ENCODE data around the gene PIK3AP1. TPM values are rescaled to one million over a fixed set of nuclear protein-coding genes. Genes with fewer than 3 reads are reported as not detected.
A peak's percentile ranks its signal among the peaks of the same experiment; 100 is the strongest.

PIK3AP1 gene
- total and polyA plus RNA-seq, 4 experiments from 2014 or later, result 1.1 to 2.6 (median 1.5) TPM

DNA sequence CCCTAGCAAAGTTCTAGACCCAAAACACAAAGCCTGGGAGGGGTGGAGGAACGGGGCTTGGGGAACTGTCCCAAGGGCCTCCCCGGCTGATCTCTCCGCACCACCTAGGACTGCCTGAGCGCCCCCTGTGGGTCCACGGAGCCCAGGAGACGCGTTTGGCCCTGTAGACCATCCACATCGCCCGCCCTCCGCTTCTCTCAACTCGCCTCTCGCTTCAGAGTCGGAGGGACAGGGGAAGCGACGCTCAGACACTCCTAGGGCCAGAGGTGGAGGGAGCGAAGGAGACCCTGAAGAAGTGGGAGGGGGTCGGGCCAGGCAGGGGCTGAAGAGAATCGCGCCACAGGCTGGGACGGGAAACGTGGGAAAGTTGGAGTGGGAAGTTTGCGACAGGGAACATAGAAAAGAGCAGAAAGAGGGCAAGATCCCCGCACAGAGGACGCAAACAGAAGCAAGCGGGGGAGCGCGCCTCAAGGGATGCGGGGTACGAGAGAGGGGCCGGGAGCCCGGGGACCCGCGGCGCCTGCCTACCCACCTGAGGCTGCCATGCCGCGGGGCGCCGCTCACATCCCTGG is 378 bp downstream of the PIK3AP1 start:
- intact Hi-C loops (cut with micrococcal nuclease), result loop anchor here (2.0 to 5.0 kb wide), 3 partner anchors 78 to 135 kb away; no protein-coding TSS in a partner anchor
- Mint-ChIP-seq H3K4me3 (peak overlapping the region; percentile 89 to 97 (median 92)), H3K27ac (peak overlapping the region in 5 of 7 donors; percentile 44 to 84 (median 71)), H3K36me3 (peaks cover 0 to 2% of the 10 kb centered on the region in 2 donors), H3K4me1 (peaks cover 12 to 20% (median 16%) of the 10 kb centered on the region in 4 donors), H3K9me3 (no peaks in the 10 kb centered on the region), H3K27me3 (no peaks in the 10 kb centered on the region)
- Histone ChIP-seq H3K27me3 (ENCODE audit: insufficient read depth, low read length) (no peaks in the 10 kb centered on the region), H3K27ac (ENCODE audit: low read depth, low read length) (no peak overlapping the region), H3K4me1 (ENCODE audit: insufficient read depth, low read length) (peaks cover 15% of the 10 kb centered on the region), H3K36me3 (ENCODE audit: insufficient read depth, low read length) (no peaks in the 10 kb centered on the region), H3K9me3 (ENCODE audit: control insufficient read depth in 1 of 2, low read length in 2 of 2) (no peaks in the 10 kb centered on the region), H3K4me3 (ENCODE audit: low read length in 2 of 2) (peak overlapping the region in 1 of 2 donors; percentile 61)
- ChIA-PET POLR2A (ENCODE audit: partially characterized antibody) (no interaction called here), CTCF (ENCODE audit: partially characterized antibody) (no interaction called here)
- peak in 4 of 5 donors; percentile 5 to 44 (median 12) for DNase-seq

- Histone ChIP-seq H3K27me3 (ENCODE audit: insufficient read depth, low read length) (no peaks in the 10 kb centered on the region), H3K36me3 (ENCODE audit: insufficient read depth, low read length) (no peaks in the 10 kb centered on the region), H3K27ac (ENCODE audit: low read depth, low read length) (no peak overlapping the region), H3K9me3 (ENCODE audit: control insufficient read depth in 1 of 2, low read length in 2 of 2) (no peaks in the 10 kb centered on the region), H3K4me3 (ENCODE audit: low read length in 2 of 2) (no peak overlapping the region), H3K4me1 (ENCODE audit: insufficient read depth, low read length) (peaks cover 15% of the 10 kb centered on the region)
- Mint-ChIP-seq H3K27me3 (no peaks in the 10 kb centered on the region), H3K27ac (peak overlapping the region; percentile 3 to 81 (median 22)), H3K4me3 (peak overlapping the region; percentile 89 to 97 (median 92)), H3K9me3 (no peaks in the 10 kb centered on the region), H3K4me1 (peaks cover 12 to 20% (median 16%) of the 10 kb centered on the region in 4 donors), H3K36me3 (peaks cover 0 to 2% of the 10 kb centered on the region in 2 donors)
- no peak for DNase-seq
- intact Hi-C loops (cut with micrococcal nuclease), result no loop called here
- ChIA-PET CTCF (ENCODE audit: partially characterized antibody) (interaction anchor here (1.3 kb wide), 1 partner anchor 13 kb away, joined by 3 read pairs; no protein-coding TSS in a partner anchor), POLR2A (ENCODE audit: partially characterized antibody) (no interaction called here)
These were observed 1.1 kb downstream of the PIK3AP1 start for GRCh38 chr10:96719200-96719599.

- Mint-ChIP-seq H3K4me1 (peaks cover 12 to 20% (median 16%) of the 10 kb centered on the region in 4 donors), H3K36me3 (peaks cover 0 to 2% of the 10 kb centered on the region in 2 donors), H3K4me3 (peak overlapping the region in 2 of 8 donors; percentile 0 to 20), H3K27me3 (no peaks in the 10 kb centered on the region), H3K9me3 (no peaks in the 10 kb centered on the region), H3K27ac (peak overlapping the region in 2 of 7 donors; percentile 3 to 14)
- Histone ChIP-seq H3K4me3 (ENCODE audit: low read length in 2 of 2) (no peak overlapping the region), H3K27me3 (ENCODE audit: insufficient read depth, low read length) (no peaks in the 10 kb centered on the region), H3K4me1 (ENCODE audit: insufficient read depth, low read length) (peaks cover 15% of the 10 kb centered on the region), H3K9me3 (ENCODE audit: control insufficient read depth in 1 of 2, low read length in 2 of 2) (no peaks in the 10 kb centered on the region), H3K36me3 (ENCODE audit: insufficient read depth, low read length) (no peaks in the 10 kb centered on the region), H3K27ac (ENCODE audit: low read depth, low read length) (no peak overlapping the region)
- CTCF ChIA-PET (ENCODE audit: partially characterized antibody), result interaction anchor here (1.3 kb wide), 1 partner anchor 12 kb away, joined by 3 read pairs; no protein-coding TSS in a partner anchor
- DNase-seq, result no peak
- POLR2A ChIA-PET (ENCODE audit: partially characterized antibody), result no interaction called here
- intact Hi-C loops (cut with micrococcal nuclease), result no loop called here
These were observed 1.9 kb downstream of the PIK3AP1 start for GRCh38 chr10:96718304-96718990.

DNA sequence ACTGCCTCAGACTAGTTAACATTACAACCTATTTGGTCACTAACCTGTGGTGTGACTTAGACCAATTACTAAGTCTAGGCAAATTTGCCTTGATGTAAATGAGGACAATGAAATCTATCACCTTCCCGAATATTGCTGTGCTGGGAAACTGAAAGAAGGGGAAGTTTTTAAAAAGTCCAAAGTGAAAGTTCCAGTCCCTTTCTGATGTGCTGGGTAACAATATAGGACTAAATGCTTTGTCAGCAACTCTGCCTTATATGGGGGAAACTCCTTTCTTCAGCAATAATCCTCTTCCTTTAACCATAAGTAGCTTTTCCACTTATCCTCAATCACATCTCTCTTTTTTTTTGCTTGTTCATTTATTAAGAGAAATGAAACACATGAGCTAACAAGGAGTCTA is 3.9 kb downstream of the PIK3AP1 start:
- peak overlapping the region in 1 of 8 donors; percentile 24 for H3K4me3 Mint-ChIP-seq
- no peak overlapping the region for H3K27ac ChIP-seq (ENCODE audit: low read depth, low read length)
- DNase-seq, result no peak

GRCh38 chr10:96714746-96715255 is 5.5 kb downstream of the PIK3AP1 start:
- H3K27ac Mint-ChIP-seq, result no peak overlapping the region
- Histone ChIP-seq H3K4me1 (ENCODE audit: insufficient read depth, low read length) (peaks cover 3% of the 10 kb centered on the region), H3K27ac (ENCODE audit: low read depth, low read length) (no peak overlapping the region), H3K4me3 (ENCODE audit: low read length in 2 of 2) (no peak overlapping the region), H3K9me3 (ENCODE audit: control insufficient read depth in 1 of 2, low read length in 2 of 2) (no peaks in the 10 kb centered on the region), H3K36me3 (ENCODE audit: insufficient read depth, low read length) (no peaks in the 10 kb centered on the region), H3K27me3 (ENCODE audit: insufficient read depth, low read length) (no peaks in the 10 kb centered on the region)
- intact Hi-C loops (cut with micrococcal nuclease), result no loop called here
- CTCF ChIA-PET (ENCODE audit: partially characterized antibody), result no interaction called here
- H3K4me1 Mint-ChIP-seq, result peaks cover 2 to 8% (median 5%) of the 10 kb centered on the region in 4 donors
- no peaks in the 10 kb centered on the region for H3K27me3 Mint-ChIP-seq
- no peaks in the 10 kb centered on the region for H3K36me3 Mint-ChIP-seq
- POLR2A ChIA-PET (ENCODE audit: partially characterized antibody), result no interaction called here
- H3K4me3 Mint-ChIP-seq, result no peak overlapping the region
- no peak for DNase-seq
- H3K9me3 Mint-ChIP-seq, result no peaks in the 10 kb centered on the region

More for the DNA sequence above, 3.9 kb downstream of the PIK3AP1 start:
- H3K9me3 Mint-ChIP-seq, result no peaks in the 10 kb centered on the region
- peaks cover 14% of the 10 kb centered on the region for H3K4me1 ChIP-seq (ENCODE audit: insufficient read depth, low read length)
- intact Hi-C loops (cut with micrococcal nuclease), result no loop called here
- no peaks in the 10 kb centered on the region for H3K27me3 Mint-ChIP-seq
- no peak overlapping the region for H3K4me3 ChIP-seq (ENCODE audit: low read length in 2 of 2)
- ChIA-PET POLR2A (ENCODE audit: partially characterized antibody) (interaction anchor here (0.7 kb wide), 1 partner anchor 31 kb away, joined by 5 read pairs; no protein-coding TSS in a partner anchor), CTCF (ENCODE audit: partially characterized antibody) (interaction anchor here (1.0 kb wide), 1 partner anchor 113 kb away, joined by 3 read pairs; no protein-coding TSS in a partner anchor)
- peaks cover 9 to 18% (median 14%) of the 10 kb centered on the region in 4 donors for H3K4me1 Mint-ChIP-seq
- no peaks in the 10 kb centered on the region for H3K36me3 ChIP-seq (ENCODE audit: insufficient read depth, low read length)
- no peaks in the 10 kb centered on the region for H3K9me3 ChIP-seq (ENCODE audit: control insufficient read depth in 1 of 2, low read length in 2 of 2)
- H3K36me3 Mint-ChIP-seq, result peaks cover 0 to 2% of the 10 kb centered on the region in 2 donors
- no peak overlapping the region for H3K27ac Mint-ChIP-seq
- no peaks in the 10 kb centered on the region for H3K27me3 ChIP-seq (ENCODE audit: insufficient read depth, low read length)

DNA sequence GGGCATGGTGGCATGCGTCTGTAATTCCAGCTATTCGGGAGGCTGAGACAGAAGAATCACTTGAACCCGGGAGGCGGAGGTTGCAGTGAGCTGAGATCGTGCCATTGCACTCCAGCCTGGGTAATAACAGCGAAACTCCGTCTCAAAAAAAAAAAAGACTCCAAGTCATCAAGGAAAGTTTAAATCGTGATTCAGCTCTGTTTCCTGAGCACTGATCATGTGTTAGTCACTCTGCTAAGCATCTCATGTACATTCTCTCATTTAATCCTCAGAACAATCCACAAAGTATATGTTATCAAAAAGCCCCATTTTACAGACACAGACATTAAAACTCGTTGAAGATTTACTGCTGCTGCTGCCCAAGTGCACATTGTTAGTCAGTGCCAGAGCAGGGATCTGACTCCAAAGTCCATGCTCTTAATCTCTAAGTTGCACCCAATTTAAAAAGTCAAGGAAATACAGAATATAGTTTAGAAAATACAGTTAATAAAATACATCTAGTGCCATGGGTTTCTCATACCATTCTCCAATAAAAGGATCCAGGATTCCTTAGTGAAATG is 6.2 kb downstream of the PIK3AP1 start:
- H3K27ac ChIP-seq (ENCODE audit: low read depth, low read length), result no peak overlapping the region
- no peak overlapping the region for H3K4me3 Mint-ChIP-seq
- H3K36me3 ChIP-seq (ENCODE audit: insufficient read depth, low read length), result no peaks in the 10 kb centered on the region
- H3K27me3 Mint-ChIP-seq, result no peaks in the 10 kb centered on the region
- H3K4me3 ChIP-seq (ENCODE audit: low read length in 2 of 2), result no peak overlapping the region
- ChIA-PET POLR2A (ENCODE audit: partially characterized antibody) (no interaction called here), CTCF (ENCODE audit: partially characterized antibody) (no interaction called here)
- no peaks in the 10 kb centered on the region for H3K27me3 ChIP-seq (ENCODE audit: insufficient read depth, low read length)
- no peaks in the 10 kb centered on the region for H3K9me3 ChIP-seq (ENCODE audit: control insufficient read depth in 1 of 2, low read length in 2 of 2)
- H3K4me1 Mint-ChIP-seq, result peaks cover 0 to 2% (median under 1%) of the 10 kb centered on the region in 4 donors
- H3K27ac Mint-ChIP-seq, result no peak overlapping the region
- H3K4me1 ChIP-seq (ENCODE audit: insufficient read depth, low read length), result no peaks in the 10 kb centered on the region
- intact Hi-C loops (cut with micrococcal nuclease), result no loop called here
- no peaks in the 10 kb centered on the region for H3K36me3 Mint-ChIP-seq
- no peaks in the 10 kb centered on the region for H3K9me3 Mint-ChIP-seq
- no peak for DNase-seq

GRCh38 chr10:96712662-96713271 is 7.5 kb downstream of the PIK3AP1 start:
- H3K4me3 Mint-ChIP-seq, result no peak overlapping the region
- no peak overlapping the region for H3K4me3 ChIP-seq (ENCODE audit: low read length in 2 of 2)
- no peaks in the 10 kb centered on the region for H3K27me3 ChIP-seq (ENCODE audit: insufficient read depth, low read length)
- H3K27ac ChIP-seq (ENCODE audit: low read depth, low read length), result no peak overlapping the region
- H3K36me3 Mint-ChIP-seq, result no peaks in the 10 kb centered on the region
- H3K4me1 Mint-ChIP-seq, result peaks cover 0 to 2% (median 0%) of the 10 kb centered on the region in 4 donors
- no peaks in the 10 kb centered on the region for H3K36me3 ChIP-seq (ENCODE audit: insufficient read depth, low read length)
- DNase-seq, result no peak
- H3K4me1 ChIP-seq (ENCODE audit: insufficient read depth, low read length), result no peaks in the 10 kb centered on the region
- H3K9me3 Mint-ChIP-seq, result no peaks in the 10 kb centered on the region
- ChIA-PET POLR2A (ENCODE audit: partially characterized antibody) (no interaction called here), CTCF (ENCODE audit: partially characterized antibody) (no interaction called here)
- intact Hi-C loops (cut with micrococcal nuclease), result no loop called here
- H3K27me3 Mint-ChIP-seq, result no peaks in the 10 kb centered on the region
- no peaks in the 10 kb centered on the region for H3K9me3 ChIP-seq (ENCODE audit: control insufficient read depth in 1 of 2, low read length in 2 of 2)
- no peak overlapping the region for H3K27ac Mint-ChIP-seq
